ENCODE data around the gene UGT1A3.
"Not testable (repeated sequence)": the region's sequence is repeated elsewhere in the genome, so short reads cannot be mapped to it uniquely, and the experiment has no call there.

UGT1A3 gene

GRCh38 chr2:233728723-233729301, at the start of gene UGT1A3:
UGT1A3 (plus strand) TSS chr2:233729042; CDS start chr2:233729127, 85 bp downstream.
- no peak for DNase-seq

GRCh38 chr2:233679196-233679595, 49.6 kb upstream of the UGT1A3 start:
- DNase-seq = no peak

DNA sequence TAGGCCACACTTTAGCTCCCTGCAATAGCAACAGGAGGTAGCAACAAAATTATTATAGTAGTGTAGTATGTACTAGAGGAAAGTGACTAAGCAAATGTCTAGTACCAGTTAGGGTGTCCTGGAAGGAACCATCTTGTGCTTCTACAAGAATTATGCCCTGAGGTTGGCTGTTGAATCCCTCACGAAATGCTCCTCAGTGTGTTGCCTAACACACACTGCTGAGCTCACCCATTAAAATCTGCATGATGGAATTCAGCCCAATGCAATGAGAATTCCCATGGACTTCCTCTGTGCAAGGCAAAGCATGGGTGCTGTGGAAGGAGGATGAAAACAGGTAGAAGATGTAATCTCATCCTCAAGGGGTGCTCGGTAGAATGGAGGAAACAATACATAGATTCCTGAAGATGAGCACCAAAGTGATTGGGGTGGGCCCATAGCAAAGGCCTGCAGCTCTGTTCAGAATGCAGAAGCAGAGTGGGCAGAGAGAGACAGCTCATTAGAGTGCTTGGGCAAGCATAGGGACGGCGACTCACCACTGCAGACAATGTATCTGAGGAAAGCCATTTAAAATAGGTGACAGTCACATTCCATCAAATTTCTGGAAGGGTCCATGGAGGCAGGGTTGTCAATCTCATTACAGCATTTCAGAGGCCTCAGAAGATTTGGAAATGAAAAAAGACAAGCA, 48.3 kb upstream of the UGT1A3 start:
- no peak for DNase-seq

DNA sequence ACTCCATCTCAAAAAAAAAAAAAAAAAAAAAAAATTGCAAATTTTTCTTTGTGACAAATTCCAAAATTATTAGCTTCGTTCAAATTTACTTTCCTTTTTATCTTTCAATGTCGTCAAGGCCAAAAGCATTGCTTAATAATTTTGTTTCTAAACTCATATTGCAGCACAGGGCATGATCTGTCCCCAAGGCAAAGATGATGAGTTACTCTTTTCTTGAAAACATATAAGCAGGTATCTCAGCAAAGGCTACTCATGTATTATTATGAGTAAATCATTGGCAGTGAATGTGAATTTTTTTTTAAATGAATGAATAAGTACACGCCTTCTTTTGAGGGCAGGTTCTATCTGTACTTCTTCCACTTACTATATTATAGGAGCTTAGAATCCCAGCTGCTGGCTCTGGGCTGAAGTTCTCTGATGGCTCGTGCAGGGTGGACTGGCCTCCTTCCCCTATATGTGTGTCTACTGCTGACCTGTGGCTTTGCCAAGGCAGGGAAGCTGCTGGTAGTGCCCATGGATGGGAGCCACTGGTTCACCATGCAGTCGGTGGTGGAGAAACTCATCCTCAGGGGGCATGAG, 47.2 kb upstream of the UGT1A3 start, which contains the start of gene UGT1A7:
Gene UGT1A7, plus strand, starts transcription at position 381 of the 579 bp plus-strand sequence. Its CDS starts 37 bp downstream, at position 418.
- DNase-seq = no peak

DNA sequence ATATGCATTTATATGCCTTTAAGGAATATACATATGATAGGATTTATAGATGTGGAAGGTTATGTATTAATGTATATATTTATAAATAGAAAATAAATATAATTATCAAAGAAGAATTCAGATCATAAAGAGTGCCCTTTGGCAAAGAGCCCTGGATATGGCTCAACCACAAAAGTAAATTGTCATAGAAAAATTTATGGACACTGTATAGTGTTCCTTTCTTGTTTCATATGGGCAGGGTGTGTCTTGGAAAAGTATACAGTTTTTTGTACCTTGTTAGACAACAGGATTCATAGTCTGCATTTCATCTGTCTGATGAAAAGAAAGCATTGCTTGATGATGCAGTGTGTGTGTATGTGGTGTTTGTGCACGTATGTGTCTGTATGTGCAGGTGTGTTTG, 44.2 kb upstream of the UGT1A3 start:
- DNase-seq = no peak

DNA sequence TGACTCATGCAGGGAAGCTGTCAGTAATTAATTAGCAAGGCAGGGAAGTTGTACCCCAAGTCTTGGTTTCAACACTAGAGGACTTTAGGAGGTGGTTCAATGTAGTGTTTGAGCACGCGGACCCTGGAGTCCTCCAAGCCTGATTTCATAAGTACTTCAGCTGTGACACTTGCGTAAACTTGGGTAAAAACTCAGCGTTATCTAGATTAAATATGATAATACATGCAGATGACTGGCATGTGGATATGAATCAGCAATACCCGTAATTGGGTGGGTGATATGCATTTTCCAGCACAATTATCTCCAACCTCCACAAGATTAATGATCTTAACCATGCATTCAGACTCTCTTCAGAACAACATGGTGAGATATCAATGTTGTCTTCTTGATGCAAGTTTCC, 41.9 kb upstream of the UGT1A3 start:
- no peak for DNase-seq

GRCh38 chr2:233688341-233688740, 40.5 kb upstream of the UGT1A3 start:
- no peak for DNase-seq

DNA sequence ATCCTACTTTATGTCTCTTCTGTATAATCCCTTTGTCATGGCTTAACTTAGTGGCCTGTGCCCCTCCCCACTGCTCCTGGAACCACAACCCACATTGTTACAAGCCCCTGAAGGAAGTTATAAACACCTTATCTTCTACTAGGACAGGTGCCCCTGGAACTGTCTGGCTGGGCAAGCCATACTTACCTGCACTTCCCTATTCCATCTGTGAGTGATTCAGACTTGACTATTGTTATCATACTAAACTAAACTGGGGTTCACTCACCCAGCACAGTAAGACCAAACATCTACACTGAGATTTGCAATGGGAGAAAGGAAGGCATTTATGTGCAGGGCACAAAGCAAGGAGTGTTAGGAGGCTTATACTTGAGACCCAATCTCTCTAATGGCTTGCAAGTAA, 39.8 kb upstream of the UGT1A3 start:
- no peak for DNase-seq

DNA sequence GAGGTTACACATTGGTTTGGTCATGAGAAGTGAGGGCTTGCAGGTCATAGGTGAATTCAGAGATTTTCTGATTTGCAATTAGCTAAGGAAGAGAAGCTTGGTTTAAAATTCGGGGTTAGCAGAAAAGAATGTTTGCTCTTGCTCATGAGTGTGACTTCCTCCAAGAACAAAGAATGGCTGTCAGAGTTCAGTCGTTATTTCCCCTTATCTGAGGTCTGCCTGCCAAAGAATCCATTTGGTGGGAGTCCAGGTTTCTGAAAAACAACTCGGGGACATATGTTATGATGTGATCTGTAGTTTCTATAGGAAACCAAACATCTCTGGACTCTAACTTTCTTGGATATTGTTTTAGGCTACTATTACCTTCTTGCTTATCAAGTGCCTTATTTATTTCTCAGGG, 39.3 kb upstream of the UGT1A3 start:
- DNase-seq = no peak

GRCh38 chr2:233690444-233690843, 38.4 kb upstream of the UGT1A3 start:
- DNase-seq = no peak

GRCh38 chr2:233691443-233692433, 37.1 kb upstream of the UGT1A3 start:
- no peak for DNase-seq

- DNase-seq = no peak
Measured at GRCh38 chr2:233692648-233693047, 36.2 kb upstream of the UGT1A3 start, which contains the start of gene UGT1A6. UGT1A6 (plus strand) TSS chr2:233692890; CDS start chr2:233693005, 115 bp downstream.

DNA sequence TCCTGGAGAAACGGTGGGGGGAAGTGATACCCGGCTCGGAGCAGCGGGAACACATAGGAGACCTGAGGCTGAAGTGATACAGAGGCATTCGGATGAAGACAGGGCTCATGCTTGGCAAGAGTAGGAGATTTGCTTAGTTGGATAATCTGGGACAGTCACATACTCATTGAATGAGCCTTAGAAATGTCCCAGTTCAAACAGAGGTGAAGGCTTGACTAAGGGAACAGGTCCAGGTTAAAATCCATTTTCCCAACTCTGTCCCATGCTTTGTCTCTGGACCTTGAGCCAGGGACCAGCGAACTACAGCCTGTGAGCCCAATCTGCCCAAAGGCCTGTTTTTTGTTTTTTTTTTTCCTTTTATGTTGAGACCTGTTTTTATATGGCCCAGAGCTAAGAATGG, 34.9 kb upstream of the UGT1A3 start:
- no peak for DNase-seq

DNA sequence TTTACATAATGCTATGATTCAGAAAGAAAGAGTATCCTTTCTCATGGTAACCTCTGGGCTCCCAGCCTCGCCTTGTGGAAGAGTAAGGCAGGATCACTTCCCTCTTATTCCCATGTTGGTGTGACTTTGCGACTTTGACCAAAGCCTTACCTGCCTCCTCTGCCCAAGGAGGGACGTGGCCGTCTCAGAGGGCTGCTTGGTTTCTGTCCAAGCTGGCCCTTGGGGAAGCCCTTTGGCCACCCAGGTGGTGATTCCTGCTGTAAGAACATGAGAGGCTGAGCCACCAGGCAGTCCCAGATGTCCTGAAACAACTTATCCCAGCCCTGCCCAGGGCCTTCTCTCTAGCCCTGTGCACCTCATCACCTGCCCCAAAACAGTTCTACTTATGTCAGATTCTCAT, 30.1 kb upstream of the UGT1A3 start:
- no peak for DNase-seq

- DNase-seq = no peak
Measured at GRCh38 chr2:233699424-233700027, 29.3 kb upstream of the UGT1A3 start.

DNA sequence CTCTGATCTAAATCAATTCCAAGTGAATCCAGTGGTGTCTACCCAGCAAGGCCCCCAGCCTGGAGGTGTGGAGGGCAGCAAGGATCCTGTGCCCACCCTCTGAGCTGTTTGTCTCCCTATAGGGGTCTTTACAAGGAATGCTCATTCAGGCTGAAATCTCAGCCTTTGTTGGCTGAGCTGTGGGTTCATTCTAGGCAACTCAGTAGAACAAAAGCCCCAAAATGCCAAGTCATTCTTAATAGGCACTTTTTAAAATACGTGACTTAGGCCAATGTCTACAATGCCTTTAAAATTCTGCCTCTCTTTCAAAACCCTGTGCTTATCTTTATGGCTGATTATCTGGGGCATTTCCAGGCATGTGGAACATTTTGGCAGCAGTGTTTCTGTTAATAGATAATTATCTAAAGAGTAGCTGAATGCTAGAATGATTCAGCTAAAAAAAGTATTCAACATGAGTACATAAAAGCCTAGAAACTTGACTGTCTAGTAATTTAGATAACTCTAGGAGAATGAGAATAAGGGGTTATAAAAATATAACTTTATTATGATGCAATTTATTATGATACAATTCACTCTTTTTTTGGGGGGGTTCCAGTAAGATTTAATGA, 28.7 kb upstream of the UGT1A3 start:
- DNase-seq = no peak

DNA sequence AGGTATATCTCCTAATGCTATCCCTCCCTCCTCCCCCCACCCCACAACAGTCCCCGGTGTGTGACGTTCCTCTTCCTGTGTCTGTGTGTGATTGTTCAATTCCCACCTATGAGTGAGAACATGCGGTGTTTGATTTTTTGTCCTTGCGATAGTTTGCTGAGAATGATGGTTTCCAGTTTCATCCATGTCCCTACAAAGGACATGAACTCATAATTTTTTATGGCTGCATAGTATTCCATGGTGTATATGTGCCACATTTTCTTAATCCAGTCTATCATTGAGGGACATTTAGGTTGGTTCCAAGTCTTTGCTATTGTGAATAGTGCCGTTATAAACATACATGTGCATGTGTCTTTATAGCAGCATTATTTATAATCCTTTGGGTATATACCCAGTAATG, 28.0 kb upstream of the UGT1A3 start:
- DNase-seq = not testable (repeated sequence)

DNA sequence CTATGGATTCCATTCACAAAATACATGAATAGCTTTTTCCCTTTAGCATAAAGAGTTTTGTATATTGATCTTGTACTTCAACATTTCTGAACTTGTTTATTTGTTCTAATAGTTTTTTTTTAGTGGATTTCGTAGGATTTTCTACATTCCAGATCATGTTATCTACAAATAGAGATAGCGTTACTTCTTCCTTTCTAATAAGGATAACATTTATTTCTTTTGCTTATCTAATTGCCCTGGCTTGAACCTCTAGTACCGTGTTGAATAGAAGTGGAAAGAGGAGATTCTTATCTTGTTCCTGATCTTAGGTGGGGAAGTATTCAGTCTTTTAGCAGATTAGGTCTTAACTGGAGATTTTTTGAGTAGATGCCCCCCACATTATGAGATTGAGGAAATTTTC, 26.6 kb upstream of the UGT1A3 start:
- DNase-seq = no peak

- no peak for DNase-seq
Measured at GRCh38 chr2:233705911-233706506, 22.8 kb upstream of the UGT1A3 start.

- DNase-seq = no peak
Measured at GRCh38 chr2:233706720-233707119, 22.1 kb upstream of the UGT1A3 start.

- DNase-seq = no peak
Measured at GRCh38 chr2:233707940-233708644, 20.8 kb upstream of the UGT1A3 start.
